Measurements from ENCODE around the gene EYA2. TPM values are rescaled to one million over a fixed set of nuclear protein-coding genes. Genes with fewer than 3 reads are reported as not detected.

Gene EYA2
- total RNA-seq, 3 donors from 2014 or later (not counting 1 experiment from before 2014, with no cell fraction given) = 0.30 TPM; not detected in 2

GRCh38 chr20:47016068-47016664 lies 121.5 kb downstream of the EYA2 start:
- no peak overlapping the region for H3K27ac ChIP-seq (ENCODE audit: low read length)
- Mint-ChIP-seq H3K36me3 (no peaks in the 10 kb centered on the region), H3K9me3 (no peaks in the 10 kb centered on the region), H3K4me3 (no peak overlapping the region), H3K27me3 (ENCODE audit: low read depth in 2 of 2) (peaks cover 16 to 23% of the 10 kb centered on the region in 2 donors), H3K4me1 (no peaks in the 10 kb centered on the region), H3K27ac (no peak overlapping the region)
- no peaks in the 10 kb centered on the region for H3K27me3 ChIP-seq (ENCODE audit: control insufficient read depth, insufficient read depth, low read length)
- ATAC-seq (no peak), DNase-seq (no peak)
- H3K9me3 ChIP-seq (ENCODE audit: control insufficient read depth, insufficient read depth, low read length) = no peaks in the 10 kb centered on the region
- H3K36me3 ChIP-seq (ENCODE audit: control insufficient read depth, insufficient read depth, low read length) = no peaks in the 10 kb centered on the region
- intact Hi-C loops (cut with micrococcal nuclease) = no loop called here
- H3K4me1 ChIP-seq (ENCODE audit: control insufficient read depth, insufficient read depth, low read length) = no peaks in the 10 kb centered on the region
- H3K4me3 ChIP-seq (ENCODE audit: low read length) = no peak overlapping the region
- TF ChIP-seq CTCF (IDR thresholded peaks at IDR 0.05) = no peak
- 77% methylated on average over 8 of the region's 8 CpGs for WGBS (ENCODE audit: insufficient coverage)

GRCh38 chr20:47018381-47018780 lies 123.7 kb downstream of the EYA2 start:
- peaks cover 9 to 15% of the 10 kb centered on the region in 2 donors for H3K27me3 Mint-ChIP-seq (ENCODE audit: low read depth in 2 of 2)
- no peak overlapping the region for H3K4me3 ChIP-seq (ENCODE audit: low read length)
- H3K9me3 Mint-ChIP-seq = no peaks in the 10 kb centered on the region
- H3K27ac ChIP-seq (ENCODE audit: low read length) = no peak overlapping the region
- DNase-seq = no peak
- H3K27ac Mint-ChIP-seq = no peak overlapping the region
- no peak overlapping the region for H3K4me3 Mint-ChIP-seq
- intact Hi-C loops (cut with micrococcal nuclease) = no loop called here
- H3K4me1 Mint-ChIP-seq = no peaks in the 10 kb centered on the region
- H3K36me3 ChIP-seq (ENCODE audit: control insufficient read depth, insufficient read depth, low read length) = no peaks in the 10 kb centered on the region
- 79% methylated on average over 9 of the region's 11 CpGs for WGBS (ENCODE audit: insufficient coverage)
- H3K27me3 ChIP-seq (ENCODE audit: control insufficient read depth, insufficient read depth, low read length) = no peaks in the 10 kb centered on the region
- no peak for ATAC-seq
- no peaks in the 10 kb centered on the region for H3K9me3 ChIP-seq (ENCODE audit: control insufficient read depth, insufficient read depth, low read length)
- H3K36me3 Mint-ChIP-seq = no peaks in the 10 kb centered on the region
- H3K4me1 ChIP-seq (ENCODE audit: control insufficient read depth, insufficient read depth, low read length) = no peaks in the 10 kb centered on the region
- TF ChIP-seq CTCF (IDR thresholded peaks at IDR 0.05) = no peak

GRCh38 chr20:47019121-47019824 lies 124.6 kb downstream of the EYA2 start:
- no peaks in the 10 kb centered on the region for H3K4me1 ChIP-seq (ENCODE audit: control insufficient read depth, insufficient read depth, low read length)
- H3K9me3 ChIP-seq (ENCODE audit: control insufficient read depth, insufficient read depth, low read length) = no peaks in the 10 kb centered on the region
- no peaks in the 10 kb centered on the region for H3K36me3 ChIP-seq (ENCODE audit: control insufficient read depth, insufficient read depth, low read length)
- H3K4me3 ChIP-seq (ENCODE audit: low read length) = no peak overlapping the region
- no peak for DNase-seq
- H3K36me3 Mint-ChIP-seq = no peaks in the 10 kb centered on the region
- intact Hi-C loops (cut with micrococcal nuclease) = no loop called here
- no peaks in the 10 kb centered on the region for H3K9me3 Mint-ChIP-seq
- no peak overlapping the region for H3K27ac Mint-ChIP-seq
- H3K27me3 ChIP-seq (ENCODE audit: control insufficient read depth, insufficient read depth, low read length) = no peaks in the 10 kb centered on the region
- no peak overlapping the region for H3K27ac ChIP-seq (ENCODE audit: low read length)
- WGBS (ENCODE audit: insufficient coverage) = 49% methylated on average over 6 of the region's 7 CpGs
- H3K4me1 Mint-ChIP-seq = no peaks in the 10 kb centered on the region
- no peak overlapping the region for H3K4me3 Mint-ChIP-seq
- ATAC-seq = no peak
- no peak for TF ChIP-seq CTCF (IDR thresholded peaks at IDR 0.05)
- peaks cover 12 to 15% of the 10 kb centered on the region in 2 donors for H3K27me3 Mint-ChIP-seq (ENCODE audit: low read depth in 2 of 2)

Data from natural killer cell (primary cell).